NCI-H1694 (cell line): Measurements from ENCODE around the gene GREM1.

ENCODE experiments used
- DNase-seq: peaks from one replicate; lab custom pipeline; 2025; lab: John Stamatoyannopoulos, UW

GREM1 gene

DNA sequence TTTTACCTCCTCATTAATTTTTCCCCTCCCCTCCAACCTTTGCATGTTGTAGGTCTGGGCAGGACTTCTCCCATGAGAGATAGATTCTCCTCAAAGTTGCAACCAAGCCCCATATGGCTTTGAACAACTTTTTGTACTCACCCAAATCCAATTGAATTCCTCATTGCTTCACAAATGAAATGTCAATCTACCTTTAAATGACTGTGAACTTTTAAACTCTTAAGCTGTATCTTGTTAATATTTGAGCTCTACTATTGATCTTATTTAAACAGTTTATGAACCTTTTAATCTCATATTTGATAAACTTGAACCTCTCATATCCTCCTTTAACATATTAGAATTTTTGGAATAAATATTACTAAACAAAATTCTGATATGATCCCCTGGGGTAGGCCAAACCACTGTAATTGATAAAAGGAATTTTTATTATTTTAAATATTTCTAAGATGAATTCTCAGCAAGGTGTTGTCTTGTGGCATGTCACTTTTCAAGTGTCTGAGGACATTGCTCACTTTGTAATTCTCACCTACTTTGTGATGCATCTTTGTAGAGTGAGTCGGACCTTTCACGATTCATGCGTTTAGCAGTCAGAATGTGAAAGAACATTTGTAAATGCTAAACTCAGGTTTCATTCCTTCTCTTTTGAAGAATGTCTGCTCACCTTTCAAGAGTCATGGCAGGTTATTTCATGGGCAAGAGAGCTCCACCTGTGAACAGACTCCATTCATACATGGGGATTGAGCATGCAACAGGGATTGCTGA is 23.4 kb upstream of the GREM1 start:
- no peak for DNase-seq

DNA sequence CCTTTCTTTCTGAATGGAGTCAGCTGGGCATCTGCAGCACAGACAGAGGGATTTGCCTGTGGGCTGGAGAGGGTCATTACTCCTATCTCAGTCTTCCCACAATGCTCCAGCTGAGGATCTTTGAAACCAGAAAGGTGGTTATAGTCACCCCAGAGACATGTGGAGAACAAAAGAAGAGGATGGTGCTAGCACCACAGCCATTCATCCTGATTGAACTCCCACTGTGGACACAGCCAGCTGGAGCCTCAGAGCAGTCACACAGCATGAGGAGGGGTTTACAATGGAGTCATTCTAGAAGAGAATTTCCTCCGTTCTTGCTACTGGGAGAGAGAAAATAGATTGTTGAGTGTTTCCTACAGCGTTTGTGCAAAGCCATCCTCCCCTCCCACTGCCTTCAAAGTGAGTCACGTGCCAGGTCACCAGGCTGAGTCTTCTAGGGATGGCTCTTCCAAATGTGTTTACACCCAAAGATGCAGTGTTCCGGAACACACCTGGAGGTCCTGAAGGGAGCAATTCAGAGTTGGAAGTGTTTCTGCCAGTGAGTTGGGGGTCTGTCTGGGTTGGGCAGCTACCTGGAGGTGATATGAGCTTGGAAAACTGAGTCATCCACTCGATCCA is 18.9 kb upstream of the GREM1 start:
- DNase-seq: no peak

DNA sequence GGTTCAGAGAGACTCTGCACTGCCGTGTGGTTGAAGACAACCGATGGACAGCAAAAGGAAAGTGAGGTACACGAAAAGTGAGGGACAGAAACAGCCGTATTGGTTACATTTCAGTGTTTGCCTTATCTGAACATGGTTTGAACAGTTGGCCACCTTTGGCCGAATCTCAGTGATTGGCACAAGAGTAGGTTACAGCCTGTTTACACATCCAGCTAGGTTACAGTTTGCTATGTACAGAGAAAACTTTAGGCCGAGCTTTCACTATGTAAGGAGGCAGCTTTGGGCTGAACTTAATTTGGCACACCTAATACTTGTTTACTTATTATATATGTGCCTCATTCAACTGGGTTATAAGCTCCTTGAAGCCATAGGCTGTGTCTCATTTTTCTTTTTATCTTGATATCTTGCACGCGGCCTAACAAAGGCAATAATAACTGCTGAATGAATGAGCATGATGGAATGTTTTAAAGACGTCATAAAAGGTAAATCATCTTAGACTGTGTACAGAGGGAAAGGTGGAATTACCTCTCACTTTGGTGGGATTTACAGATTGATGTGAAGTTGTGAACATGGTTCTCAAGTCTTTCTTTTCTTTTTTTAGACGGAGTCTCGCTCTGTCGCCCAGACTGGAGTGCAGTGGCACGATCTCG is 17.2 kb upstream of the GREM1 start:
- no peak for DNase-seq

DNA sequence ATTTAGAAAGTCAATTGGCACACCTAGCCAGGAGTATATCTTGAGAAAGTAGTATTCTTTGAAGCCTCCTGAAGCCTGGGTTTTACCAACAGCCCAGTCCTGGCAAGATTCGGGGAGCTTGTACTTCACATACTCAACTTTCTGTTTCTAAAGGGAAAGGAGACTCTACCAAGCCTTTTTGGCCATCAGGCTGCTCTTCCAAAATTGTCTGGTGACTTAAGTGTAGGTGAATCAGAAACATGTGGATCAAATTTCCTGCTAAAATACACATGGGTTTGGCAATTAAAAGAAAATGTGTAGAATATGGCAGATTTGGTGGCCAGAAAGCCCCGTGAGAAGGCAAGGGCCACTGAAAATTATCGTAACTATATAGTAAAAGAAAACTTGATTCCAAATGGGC is 15.9 kb upstream of the GREM1 start:
- no peak for DNase-seq

DNA sequence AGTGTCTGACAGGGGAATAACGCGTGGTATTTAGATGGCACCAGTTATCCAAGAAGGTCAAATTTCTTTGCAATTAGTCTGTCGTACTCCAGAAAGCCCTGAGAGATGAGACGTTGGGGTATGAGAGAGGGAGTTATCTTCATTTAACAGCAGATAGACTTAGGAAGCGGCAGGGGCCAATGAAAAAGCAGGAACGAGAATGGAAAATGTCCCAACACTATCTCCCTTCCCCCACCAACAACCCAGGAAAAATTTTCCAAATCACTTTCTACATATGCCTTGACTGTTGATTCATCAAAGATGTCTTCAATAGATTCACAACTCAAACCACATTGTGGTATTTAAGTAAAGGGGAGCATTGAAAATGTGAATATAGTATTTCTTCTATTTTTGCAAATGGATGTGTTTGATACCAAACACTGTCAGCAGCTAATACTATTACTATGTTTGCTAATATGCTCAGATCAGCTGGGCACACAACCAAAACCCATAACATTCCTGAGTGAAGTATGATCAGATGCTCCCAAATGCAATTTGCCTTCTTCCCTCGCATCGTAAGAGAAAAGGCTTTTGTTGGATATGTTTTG is 13.3 kb upstream of the GREM1 start:
- no peak for DNase-seq

DNA sequence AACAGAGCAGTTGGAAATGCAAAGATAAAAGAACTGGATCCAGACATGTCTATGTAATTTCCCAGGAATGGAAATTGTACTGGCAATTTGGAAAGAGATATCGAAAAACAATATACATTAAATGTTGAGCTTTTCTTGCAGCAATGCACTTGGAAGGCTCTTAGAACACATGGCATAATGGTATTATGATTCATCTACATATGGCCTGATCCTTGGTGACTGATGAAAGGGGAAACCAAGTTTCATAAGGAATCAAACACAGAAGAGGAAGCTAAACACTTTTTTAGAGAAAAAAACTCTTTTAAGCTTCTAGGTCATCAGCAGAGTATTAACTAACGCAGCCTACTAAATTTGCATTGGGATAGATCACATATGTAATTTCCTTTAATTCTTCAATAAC is 12.4 kb upstream of the GREM1 start:
- no peak for DNase-seq

DNA sequence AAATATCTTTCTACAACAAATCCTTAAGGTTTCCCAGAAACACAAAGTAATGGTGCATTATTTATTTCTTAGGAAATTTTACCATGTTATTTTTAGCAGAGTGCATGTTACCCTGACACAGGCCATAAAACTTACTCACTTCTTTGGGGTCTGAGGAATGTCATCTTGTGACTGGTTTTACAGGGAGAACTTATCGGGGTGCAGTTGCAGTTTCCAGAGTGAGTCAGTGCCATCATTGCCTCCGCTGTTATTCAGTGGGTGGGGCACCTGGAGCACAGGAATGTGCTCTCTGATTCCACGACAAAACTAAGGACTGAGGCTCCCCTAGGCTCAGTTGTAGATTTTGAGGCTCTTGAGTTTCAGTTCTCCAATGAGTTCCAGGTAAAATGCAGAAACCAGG is 11.1 kb upstream of the GREM1 start:
- DNase-seq: no peak

DNA sequence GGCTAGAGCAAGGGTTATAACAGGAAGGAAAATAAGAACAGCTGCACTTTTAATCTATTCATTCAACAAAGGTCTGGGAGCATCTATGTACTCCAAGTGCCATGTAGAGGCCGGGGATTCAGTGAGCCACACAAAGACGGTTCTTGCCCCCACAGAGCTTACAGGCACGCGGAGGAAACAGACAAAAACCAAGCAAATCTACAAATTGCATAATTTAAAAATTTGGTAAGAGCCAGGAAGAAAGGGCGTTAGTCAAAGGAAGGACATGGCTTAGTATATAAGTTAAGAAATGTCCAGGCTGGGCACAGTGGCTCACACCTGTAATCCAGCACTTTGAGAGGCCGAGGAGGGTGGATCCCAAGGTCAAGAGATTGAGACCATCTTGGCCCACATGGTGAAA is 10.4 kb upstream of the GREM1 start:
- DNase-seq: no peak

DNA sequence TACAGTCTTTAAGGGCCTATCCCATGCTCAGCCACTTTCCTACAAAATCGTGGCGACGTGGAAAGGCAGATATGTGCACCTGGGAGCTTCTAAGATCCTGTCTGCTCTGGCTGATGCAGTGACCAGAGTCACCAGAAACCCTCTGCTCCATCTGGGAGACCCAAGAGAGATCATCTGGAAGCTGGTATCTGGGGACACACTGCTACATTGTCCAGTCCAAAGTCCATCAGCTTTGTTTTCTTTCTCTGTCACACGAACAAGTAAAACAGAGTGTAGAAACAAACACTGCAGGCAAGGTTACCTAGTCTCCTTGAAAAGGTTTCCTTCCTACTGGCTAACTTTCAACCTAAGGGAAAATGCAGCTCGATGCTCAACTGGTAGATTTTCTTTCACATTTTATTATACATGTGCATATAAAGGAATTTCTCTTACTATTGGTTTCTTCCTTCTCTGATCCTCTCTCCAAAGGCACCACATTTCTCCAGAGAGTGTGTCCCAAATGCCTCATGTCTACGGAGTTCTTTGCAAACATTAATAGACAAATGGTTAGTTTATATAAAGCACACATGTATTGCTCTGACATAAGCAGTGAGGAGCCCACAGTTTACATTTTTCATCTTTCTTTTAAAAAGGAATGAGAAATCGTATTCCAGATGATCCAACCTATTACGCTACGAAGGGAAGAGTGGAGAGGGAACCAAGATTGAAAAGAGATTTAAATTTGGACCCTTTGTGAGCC is 8.3 kb upstream of the GREM1 start:
- DNase-seq: no peak

DNA sequence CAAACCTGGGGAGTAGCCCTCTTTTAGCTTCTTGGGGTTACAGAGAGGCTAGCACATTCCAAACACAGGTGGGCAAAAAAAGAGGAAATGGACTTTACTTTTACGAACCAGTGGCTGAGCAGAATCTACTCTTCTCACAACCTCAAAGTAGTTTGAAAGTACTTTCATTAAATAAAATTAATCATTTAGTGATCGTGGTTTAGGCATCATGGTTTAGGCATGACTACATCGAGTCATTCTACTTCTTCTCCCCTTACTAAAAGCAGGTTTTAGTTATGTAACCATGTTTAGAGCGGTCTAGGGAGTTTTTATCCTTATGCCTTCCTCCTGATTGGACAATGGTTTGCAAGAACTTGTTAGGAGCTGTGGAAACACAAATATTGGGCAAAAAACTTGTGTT is 2.5 kb upstream of the GREM1 start:
- no peak for DNase-seq

DNA sequence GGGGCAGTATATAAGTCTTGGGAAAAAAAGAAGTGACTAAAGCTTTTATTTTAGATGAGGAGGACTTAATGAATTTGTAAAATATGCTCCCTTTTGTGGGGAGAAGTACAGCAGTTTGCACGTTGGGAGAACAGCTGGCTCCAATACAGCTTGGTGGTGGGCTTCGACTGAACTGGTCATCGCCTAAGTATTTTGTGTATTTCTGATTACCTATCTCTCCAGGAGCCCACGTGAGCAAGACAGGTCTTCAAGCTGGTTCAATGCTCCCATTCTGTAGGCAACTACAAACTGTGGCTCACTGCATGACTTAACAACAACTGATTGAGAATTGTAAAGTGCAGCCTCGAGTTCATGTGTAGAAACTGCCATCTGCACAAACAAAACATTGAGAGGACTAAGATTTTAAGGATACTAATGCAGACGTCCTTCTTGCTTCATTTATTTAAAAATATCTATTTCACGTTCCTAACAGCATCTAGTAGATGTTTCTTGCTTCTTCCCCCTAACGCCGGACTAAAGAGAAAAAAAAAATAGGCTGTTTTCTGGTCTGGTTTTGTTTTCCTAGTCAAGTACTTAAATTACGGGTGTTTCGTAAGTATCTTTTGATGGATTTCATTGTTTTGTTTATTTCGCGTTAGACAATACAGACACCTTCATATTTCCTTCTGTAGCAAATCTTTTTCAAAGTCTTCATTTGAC is 1.4 kb upstream of the GREM1 start:
- no peak for DNase-seq

DNA sequence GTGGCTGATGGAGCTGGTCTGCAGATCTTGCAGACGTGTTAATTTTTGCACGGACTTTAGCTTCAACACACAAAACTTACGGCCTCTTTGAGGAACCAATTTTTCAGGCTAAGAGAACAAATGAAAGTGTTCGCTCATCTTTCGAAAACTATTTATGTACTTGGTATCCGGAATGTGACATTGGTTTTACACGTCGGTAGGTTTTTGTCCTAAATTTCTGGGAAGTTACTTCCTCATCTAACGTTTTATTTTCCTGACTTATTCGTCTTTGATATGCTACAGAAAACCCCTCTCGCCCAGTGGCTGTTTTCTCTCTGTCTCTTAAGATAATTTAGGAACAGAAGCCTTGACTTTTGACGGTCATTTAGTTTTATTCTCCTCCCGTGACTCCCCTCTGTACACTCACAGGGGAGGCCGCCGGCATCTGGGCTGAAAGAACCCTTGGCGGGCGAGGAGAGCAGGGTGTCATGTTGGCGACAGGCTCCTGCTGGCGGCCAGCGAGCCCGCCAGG is 834 bp upstream of the GREM1 start:
- DNase-seq: no peak

DNA sequence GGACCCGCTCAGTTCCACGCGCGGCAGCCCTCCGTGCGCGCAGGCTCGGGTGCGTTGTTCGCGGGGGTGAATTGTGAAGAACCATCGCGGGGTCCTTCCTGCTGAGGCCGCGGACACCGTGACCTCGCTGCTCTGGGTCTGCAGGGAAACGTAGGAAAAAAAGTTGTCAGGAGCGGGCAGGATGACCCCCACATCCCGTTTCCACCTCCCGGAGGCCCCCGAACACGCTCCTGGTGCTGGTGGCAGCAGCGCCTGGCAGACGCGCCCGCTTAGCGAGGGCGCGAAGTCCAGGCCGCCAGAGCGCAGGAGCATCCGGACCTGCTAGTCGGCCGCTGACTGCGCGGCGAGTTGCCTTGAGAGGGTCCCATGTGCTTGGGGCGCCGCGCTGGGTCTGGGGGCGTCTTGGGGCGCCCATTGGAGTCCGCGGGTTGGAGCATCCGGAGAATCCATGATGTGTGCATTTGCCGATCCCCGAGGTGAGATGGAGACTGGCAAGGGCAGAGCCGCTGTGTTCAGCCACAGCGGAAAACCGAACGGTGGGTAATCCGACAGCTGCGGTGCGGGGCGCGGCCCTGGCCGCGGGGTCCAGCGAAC is 520 bp downstream of the GREM1 start:
- no peak for DNase-seq

DNA sequence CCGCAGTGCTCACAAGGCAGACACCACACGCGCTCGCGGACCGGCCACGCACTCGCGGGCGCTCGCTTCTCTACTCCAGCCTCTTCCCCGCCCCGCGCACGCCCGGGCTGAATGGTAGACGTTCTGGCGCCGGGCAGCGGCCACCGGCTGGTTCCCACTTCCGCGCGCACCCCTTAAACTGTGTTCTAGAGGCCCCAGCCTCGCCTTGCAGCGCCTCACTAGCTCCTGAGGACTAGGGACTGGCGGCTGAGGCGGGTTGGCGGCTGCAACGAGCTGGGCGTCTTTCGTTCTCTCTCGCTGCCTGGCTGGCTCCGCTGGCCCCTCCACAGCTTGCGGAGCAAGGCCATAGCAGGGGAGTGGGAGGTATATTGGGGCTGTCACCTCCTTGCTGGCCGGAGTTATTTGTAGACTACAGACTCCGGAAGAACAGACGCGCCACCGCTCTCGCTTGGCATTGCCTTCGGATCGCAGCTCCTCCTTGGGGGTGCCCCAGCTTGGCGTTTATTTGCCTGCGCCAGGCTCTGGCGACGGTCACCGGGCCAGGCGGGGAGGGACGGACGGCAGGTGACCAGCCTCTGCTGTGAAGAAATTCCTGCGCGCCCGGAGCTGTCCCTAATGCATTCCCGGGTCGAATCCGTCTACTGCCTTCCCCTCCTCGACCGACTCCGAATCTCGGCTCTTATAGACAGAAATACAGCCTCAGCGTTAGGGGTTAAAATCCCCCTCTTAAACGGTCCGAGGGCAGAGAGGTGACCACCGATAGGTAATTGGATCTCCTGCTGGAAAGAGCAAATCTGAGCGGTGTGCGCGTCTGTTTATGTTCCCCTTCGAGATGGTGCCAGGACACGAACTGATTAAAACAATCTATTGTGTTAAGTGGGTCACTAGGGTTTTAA is 1.3 kb downstream of the GREM1 start:
- DNase-seq: no peak

DNA sequence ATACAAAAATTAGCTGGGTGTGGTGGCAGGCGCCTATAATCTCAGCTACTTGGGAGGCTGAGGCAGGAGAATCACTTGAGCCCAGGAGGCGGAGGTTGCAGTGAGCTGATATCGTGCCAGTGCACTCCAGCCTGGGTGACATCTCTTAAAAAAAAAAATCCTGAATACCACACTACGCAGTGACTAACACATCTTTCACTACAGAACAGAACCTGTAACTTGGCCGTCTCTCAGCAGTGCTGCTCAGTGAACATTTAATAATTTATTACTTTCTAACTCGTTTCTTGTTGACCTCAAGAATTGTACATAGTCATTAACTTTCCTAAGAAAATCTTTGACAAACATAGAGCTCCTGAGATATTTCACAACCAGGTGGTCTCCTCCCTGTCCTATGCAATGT is 3.8 kb downstream of the GREM1 start:
- no peak for DNase-seq

DNA sequence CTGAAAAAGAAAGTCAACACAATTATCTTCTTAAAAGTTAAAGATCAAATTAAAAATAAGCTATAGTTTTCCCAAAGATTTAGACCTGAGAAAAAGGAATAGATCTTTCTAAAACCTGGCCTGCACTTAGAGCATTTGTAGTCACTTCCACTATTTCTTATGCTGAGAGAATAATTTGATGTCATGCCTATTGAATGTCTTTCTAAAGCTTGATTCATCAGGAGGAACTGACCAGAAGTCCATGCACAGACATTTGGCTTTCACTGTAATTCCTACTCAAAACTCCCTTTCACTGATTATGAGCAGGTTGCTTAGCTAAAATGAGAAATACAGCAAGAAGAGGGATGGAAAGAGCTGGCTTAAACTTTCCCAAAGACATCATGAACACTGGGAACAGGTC is 4.3 kb downstream of the GREM1 start:
- DNase-seq: no peak

DNA sequence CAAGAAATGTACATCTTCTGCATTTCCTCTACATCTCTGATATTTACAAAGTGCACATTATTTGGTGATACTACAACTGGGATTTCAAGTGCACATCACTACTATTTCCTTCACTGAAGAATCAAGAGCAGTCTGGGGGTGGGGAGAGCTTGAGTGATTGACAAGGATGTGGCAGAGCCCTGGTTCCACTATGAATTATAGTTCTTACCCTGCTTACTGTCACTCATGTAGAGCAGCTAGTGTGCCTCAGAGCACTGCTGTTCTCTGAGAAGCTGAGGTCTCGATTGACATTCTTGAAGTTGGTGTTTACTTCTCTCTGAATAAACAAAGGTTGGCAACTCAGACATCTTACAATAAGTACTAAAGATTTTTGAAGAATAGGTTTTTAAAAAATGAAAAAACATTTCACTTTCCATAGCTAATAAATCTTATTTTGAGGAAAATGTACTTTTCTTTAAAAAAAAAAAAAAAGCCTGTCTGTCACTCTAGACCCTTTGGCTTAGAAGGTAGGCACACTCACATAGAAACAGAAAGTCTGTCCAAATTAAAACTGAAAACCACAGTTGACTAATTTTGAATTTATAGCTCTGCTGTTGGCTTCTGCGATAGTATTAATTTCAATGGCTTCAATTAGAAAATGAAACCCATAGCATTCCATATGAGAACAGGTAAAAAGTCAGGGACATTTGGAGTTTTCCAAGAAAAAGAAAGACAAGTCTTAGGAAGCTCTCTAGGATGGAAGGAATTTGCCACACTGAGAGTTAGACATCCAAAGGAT is 5.6 kb downstream of the GREM1 start:
- no peak for DNase-seq

DNA sequence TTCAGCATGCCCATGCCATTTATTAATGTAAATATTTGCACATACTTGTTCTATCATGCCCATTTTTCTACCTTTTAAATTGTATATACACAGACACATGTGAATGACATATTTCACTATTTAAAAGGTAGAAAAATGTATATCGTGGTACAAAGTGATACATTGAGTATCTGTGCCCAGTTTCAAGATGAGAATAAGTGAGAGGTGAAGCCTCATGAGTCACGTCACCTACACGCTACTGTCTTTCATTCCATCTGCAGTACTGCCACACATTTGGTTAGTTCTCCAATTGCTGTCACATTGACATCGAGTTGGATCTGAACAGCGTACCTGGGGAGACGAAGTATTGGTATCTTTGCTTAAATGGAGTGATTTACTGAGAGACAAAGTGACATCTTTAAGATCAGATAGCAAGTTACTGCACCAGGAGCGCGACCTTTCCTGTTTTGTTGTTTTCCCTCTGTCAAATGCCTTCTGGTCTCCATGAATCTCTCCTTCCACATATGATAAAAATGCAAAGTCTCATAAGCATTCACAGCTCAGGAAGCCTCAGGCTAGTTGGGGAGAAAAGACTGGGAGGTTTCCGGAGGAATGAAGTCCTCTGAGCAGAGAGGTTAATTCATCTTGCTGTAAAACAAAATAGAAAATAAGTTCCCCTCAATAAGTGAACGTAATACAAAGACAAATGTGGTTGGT is 12.0 kb downstream of the GREM1 start:
- no peak for DNase-seq
